NT2/D1 (cell line): ENCODE results near the gene GGTA1.
A peak's percentile ranks its signal among the peaks of the same experiment; 100 is the strongest.

Experiments used
- DNase-seq: peaks from one replicate; pipeline ENCODE4 v3.0.0-alpha.2; 2011; ENCODE audit warnings: low read depth, low spot score
- H3K27me3 ChIP-seq: 2 replicates; pipeline ENCODE4 v1.6.0; 2011; ENCODE audit warnings: mild to moderate bottlenecking; ENCODE audit not compliant: insufficient read length, insufficient read depth
- H3K36me3 ChIP-seq: 2 replicates; pipeline ENCODE4 v1.6.1; 2011; ENCODE audit warnings: mild to moderate bottlenecking, low read length, mixed read lengths; ENCODE audit not compliant: insufficient read depth, insufficient read length
- H3K4me1 ChIP-seq: 2 replicates; pipeline ENCODE4 v1.5.1; 2011; ENCODE audit not compliant: insufficient read depth, insufficient read length
- H3K4me3 ChIP-seq: 2 replicates; pipeline ENCODE4 v1.5.1; 2011; ENCODE audit warnings: low read depth; ENCODE audit not compliant: insufficient read length
- H3K9ac ChIP-seq: 2 replicates; pipeline ENCODE4 v1.6.0; 2011; ENCODE audit warnings: low read depth; ENCODE audit not compliant: insufficient read length
- H3K9me3 ChIP-seq: 2 replicates; pipeline ENCODE4 v1.5.1; 2011; ENCODE audit warnings: mild to moderate bottlenecking, low read length; ENCODE audit not compliant: insufficient read depth
- SUZ12 ChIP-seq: IDR thresholded peaks from 2 replicates; pipeline ENCODE4 v1.6.1; 2011; ENCODE audit not compliant: insufficient read length, insufficient read depth; ENCODE audit errors: extremely low read depth
- YY1 ChIP-seq: IDR thresholded peaks from 2 replicates; pipeline ENCODE4 v1.6.1; 2011; ENCODE audit not compliant: insufficient read length, insufficient read depth
- ZNF274 ChIP-seq: IDR thresholded peaks from 2 replicates; pipeline ENCODE4 v1.6.1; 2011; ENCODE audit warnings: mild to moderate bottlenecking, low read depth, low read length

Gene GGTA1

GRCh38 chr9:121455527-121456239, 44.0 kb downstream of the GGTA1 start:
- Histone ChIP-seq H3K27me3 (no peaks in the 10 kb centered on the region), H3K4me3 (no peak overlapping the region), H3K9ac (no peak overlapping the region), H3K4me1 (peaks cover 5% of the 10 kb centered on the region), H3K9me3 (no peaks in the 10 kb centered on the region), H3K36me3 (no peaks in the 10 kb centered on the region)
- TF ChIP-seq SUZ12 (no peak), ZNF274 (no peak), YY1 (no peak)
- DNase-seq: no peak

GRCh38 chr9:121454972-121455371, 44.7 kb downstream of the GGTA1 start:
- H3K4me1 ChIP-seq: peaks cover 5% of the 10 kb centered on the region
- H3K27me3 ChIP-seq: no peaks in the 10 kb centered on the region
- no peak overlapping the region for H3K9ac ChIP-seq
- no peak for DNase-seq
- no peaks in the 10 kb centered on the region for H3K9me3 ChIP-seq
- H3K4me3 ChIP-seq: no peak overlapping the region
- TF ChIP-seq ZNF274 (no peak), SUZ12 (no peak), YY1 (no peak)
- H3K36me3 ChIP-seq: no peaks in the 10 kb centered on the region

- no peak for TF ChIP-seq ZNF274
- no peak for TF ChIP-seq SUZ12
- TF ChIP-seq YY1: no peak
- peaks cover 5% of the 10 kb centered on the region for H3K4me1 ChIP-seq
- DNase-seq: peak; percentile 33
- no peaks in the 10 kb centered on the region for H3K36me3 ChIP-seq
- H3K4me3 ChIP-seq: no peak overlapping the region
- H3K9me3 ChIP-seq: no peaks in the 10 kb centered on the region
- no peak overlapping the region for H3K9ac ChIP-seq
- no peaks in the 10 kb centered on the region for H3K27me3 ChIP-seq
Measured at GRCh38 chr9:121453232-121453892, 46.3 kb downstream of the GGTA1 start.

GRCh38 chr9:121452085-121452484, 47.6 kb downstream of the GGTA1 start:
- H3K36me3 ChIP-seq: no peaks in the 10 kb centered on the region
- no peaks in the 10 kb centered on the region for H3K9me3 ChIP-seq
- TF ChIP-seq ZNF274: no peak
- TF ChIP-seq YY1: no peak
- TF ChIP-seq SUZ12: no peak
- no peak for DNase-seq
- H3K4me1 ChIP-seq: peaks cover 5% of the 10 kb centered on the region
- H3K9ac ChIP-seq: no peak overlapping the region
- H3K27me3 ChIP-seq: no peaks in the 10 kb centered on the region
- H3K4me3 ChIP-seq: no peak overlapping the region

GRCh38 chr9:121451586-121451985, 48.1 kb downstream of the GGTA1 start:
- H3K9me3 ChIP-seq: no peaks in the 10 kb centered on the region
- TF ChIP-seq YY1 (no peak), SUZ12 (no peak)
- H3K4me3 ChIP-seq: no peak overlapping the region
- no peak overlapping the region for H3K9ac ChIP-seq
- H3K36me3 ChIP-seq: no peaks in the 10 kb centered on the region
- H3K27me3 ChIP-seq: no peaks in the 10 kb centered on the region
- H3K4me1 ChIP-seq: peaks cover 5% of the 10 kb centered on the region
- DNase-seq: no peak

GRCh38 chr9:121450241-121450640, 49.4 kb downstream of the GGTA1 start:
- Histone ChIP-seq H3K9ac (no peak overlapping the region), H3K4me3 (no peak overlapping the region), H3K27me3 (no peaks in the 10 kb centered on the region), H3K4me1 (peaks cover 5% of the 10 kb centered on the region), H3K9me3 (no peaks in the 10 kb centered on the region), H3K36me3 (no peaks in the 10 kb centered on the region)
- TF ChIP-seq YY1: no peak
- TF ChIP-seq SUZ12: no peak
- TF ChIP-seq ZNF274: no peak
- no peak for DNase-seq

- no peak for DNase-seq
- Histone ChIP-seq H3K9ac (no peak overlapping the region), H3K27me3 (no peaks in the 10 kb centered on the region), H3K36me3 (no peaks in the 10 kb centered on the region), H3K4me3 (no peak overlapping the region), H3K9me3 (no peaks in the 10 kb centered on the region), H3K4me1 (peaks cover 5% of the 10 kb centered on the region)
- TF ChIP-seq ZNF274: no peak
- TF ChIP-seq YY1: no peak
Measured at GRCh38 chr9:121449786-121450185, 49.9 kb downstream of the GGTA1 start.
